NCI-H2029 (cell line): ENCODE results near the gene XIRP2.

Source experiments
- DNase-seq: peaks from one replicate; lab custom pipeline; 2025; lab: John Stamatoyannopoulos, UW

The XIRP2 gene

DNA sequence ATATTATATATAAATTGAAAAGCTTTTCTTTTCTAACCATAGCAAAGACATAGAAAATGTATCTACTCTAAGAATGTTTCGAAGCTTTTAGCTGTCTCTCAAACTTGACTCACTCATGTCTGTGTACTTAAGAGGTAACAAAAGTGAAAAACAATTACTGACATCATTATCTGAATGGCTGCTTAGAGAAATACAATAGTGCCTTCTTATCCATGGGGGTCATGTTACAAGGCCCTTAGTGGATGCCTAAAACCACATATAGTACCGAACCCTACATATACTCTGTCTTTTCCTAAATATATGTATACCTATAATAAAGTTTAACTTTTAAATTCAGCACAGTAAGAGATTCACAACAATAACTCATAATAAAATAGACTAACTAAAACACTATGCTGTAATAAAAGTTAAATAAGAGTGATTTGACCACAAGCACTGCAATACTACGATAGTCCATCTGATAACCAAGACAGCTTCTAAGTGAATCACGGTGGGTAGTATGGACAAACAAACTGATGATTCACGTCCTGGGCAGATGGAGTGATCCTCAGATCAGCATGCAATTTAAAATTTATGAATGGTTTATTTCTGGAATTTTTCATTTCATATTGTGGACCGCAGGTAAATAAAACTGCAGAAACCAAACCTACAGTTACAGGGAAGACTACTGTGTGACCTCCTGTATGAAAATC, 246.2 kb downstream of the XIRP2 start:
- DNase-seq, result no peak

- DNase-seq, result no peak
Observed at GRCh38 chr2:167135706-167136105, 247.4 kb downstream of the XIRP2 start.

GRCh38 chr2:167136879-167137596, 248.8 kb downstream of the XIRP2 start:
- DNase-seq, result no peak

DNA sequence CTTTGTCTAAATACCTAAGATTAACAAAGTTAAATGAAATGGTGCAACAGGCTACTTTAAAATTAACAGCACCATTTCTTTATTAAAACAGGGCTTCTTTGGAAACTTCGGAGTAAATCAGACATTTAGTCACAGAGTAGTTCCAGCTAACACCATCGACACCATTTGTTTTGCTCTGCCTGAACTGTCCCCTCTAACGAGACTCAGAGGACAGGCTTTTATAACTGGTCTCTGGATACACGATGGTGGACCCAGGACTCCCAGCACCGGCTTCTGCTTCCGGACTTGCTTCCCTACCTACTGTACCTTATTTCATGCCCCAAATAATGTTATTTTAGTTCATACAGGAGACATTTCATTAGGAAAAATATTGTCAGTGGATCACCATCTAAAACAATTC, 252.1 kb downstream of the XIRP2 start:
- DNase-seq, result no peak

DNA sequence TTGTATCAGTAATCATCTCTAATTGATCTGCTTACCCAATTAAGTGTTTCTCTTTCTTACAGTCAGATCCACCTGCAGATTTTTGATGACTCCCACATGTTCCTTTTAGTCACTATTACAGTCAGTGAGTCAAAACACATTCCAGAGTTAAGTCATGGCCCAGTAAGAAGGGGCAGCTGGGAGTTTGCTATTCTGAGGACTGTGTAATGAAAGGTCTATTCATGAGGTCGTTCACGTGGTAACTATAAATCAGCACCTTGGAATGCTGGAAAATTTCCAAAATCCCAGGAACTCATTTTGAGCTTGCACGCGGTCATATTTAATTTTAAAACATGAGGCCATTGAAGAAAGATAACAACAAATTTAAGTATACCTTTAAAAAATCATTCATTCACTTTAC, 252.5 kb downstream of the XIRP2 start:
- no peak for DNase-seq

GRCh38 chr2:167142554-167142953, 254.3 kb downstream of the XIRP2 start:
- DNase-seq, result no peak

- DNase-seq, result no peak
Observed at GRCh38 chr2:167144179-167144898, 256.1 kb downstream of the XIRP2 start.

DNA sequence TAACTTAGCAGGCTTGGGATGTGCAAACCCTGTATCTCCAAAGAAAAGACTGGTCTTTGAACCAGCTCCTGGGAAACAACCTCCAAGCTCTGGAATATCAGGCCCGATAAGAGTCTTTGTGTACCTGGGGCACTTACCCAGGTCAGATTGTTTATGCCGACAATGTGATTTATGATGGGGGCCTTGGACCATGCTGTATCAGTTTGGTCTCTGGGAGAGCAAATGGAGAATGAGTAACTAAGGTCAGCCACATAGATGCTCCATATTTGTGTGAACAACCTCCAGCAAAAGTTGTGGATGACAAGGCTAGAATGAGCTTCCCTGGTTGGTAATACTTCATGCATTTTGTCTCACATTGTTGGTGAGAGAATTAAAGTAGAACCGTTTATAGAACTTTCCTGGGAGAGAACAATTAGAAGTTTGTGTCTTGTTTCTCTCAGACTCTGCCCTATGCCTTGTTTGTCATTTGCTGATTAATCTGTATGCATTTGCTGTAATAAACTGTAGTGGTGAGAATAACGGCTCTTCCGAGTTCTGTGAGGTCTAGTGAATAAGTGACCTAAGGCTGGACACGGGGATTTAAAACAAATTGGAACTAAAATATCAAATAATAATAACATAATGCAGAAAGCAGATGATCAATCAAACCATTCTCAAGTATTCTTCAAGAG, 259.1 kb downstream of the XIRP2 start:
- no peak for DNase-seq

DNA sequence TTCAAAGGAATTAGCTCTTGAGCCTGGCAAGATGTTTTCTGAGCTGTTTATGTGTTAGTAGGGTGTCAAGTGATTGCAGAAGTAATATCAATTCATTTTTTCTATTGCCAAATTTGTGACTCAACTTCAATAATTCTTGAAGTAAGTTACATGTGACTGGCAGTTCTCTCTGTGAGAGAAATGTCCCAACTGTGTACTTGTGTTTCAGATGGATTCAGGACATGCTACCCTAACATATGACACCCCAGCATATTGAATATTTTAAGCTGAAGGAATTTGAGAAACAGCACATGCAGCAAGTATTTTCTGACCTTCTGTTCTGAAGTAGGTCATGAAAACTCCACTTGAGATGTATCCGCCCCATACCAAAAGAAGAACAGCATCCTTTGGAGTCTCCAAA, 263.6 kb downstream of the XIRP2 start:
- no peak for DNase-seq

GRCh38 chr2:167157523-167157922, 269.2 kb downstream of the XIRP2 start:
- DNase-seq, result no peak

GRCh38 chr2:167177196-167177595, 288.9 kb downstream of the XIRP2 start:
- no peak for DNase-seq

- DNase-seq, result no peak
Observed at GRCh38 chr2:167181134-167181533, 292.9 kb downstream of the XIRP2 start.

GRCh38 chr2:167181688-167182087, 293.4 kb downstream of the XIRP2 start:
- no peak for DNase-seq

DNA sequence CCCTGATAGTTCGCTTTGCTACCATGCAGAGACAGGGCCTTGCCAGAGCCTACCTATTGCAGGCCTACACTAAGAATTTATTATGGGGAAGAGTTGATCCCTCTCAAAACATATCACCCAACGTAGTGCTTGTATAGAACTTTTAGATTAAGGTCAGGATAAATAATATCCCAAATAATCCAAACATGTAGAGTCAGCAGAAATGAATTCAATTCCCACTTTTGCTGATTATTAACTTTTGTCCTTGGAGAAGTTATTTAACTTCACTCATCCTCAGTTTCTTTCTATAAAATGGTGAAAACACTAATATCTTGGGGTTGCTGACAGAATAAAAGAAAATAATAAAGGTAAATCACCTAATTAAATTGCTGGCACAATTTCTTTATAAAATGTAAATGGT, 294.1 kb downstream of the XIRP2 start:
- no peak for DNase-seq

DNA sequence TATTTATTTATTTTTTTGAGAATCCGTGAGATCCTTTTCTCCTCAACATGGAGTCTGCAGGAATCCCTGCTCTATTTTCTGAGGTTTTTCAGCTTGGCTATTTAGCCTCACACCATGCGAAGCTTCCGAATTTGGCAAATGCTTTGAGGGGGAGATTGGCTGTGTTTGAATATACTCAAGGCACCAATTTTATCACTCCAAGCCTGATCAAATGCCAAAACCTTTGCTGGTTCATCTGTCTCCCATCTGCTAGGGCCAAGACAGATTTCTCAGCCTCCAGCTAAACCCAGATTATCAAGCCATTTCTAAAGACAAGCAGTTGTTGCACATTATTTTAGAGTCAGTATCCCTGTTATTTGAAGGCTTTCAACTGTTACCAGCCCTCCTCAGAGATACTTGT, 295.7 kb downstream of the XIRP2 start:
- no peak for DNase-seq

- no peak for DNase-seq
Observed at GRCh38 chr2:167186465-167186864, 298.2 kb downstream of the XIRP2 start.

DNA sequence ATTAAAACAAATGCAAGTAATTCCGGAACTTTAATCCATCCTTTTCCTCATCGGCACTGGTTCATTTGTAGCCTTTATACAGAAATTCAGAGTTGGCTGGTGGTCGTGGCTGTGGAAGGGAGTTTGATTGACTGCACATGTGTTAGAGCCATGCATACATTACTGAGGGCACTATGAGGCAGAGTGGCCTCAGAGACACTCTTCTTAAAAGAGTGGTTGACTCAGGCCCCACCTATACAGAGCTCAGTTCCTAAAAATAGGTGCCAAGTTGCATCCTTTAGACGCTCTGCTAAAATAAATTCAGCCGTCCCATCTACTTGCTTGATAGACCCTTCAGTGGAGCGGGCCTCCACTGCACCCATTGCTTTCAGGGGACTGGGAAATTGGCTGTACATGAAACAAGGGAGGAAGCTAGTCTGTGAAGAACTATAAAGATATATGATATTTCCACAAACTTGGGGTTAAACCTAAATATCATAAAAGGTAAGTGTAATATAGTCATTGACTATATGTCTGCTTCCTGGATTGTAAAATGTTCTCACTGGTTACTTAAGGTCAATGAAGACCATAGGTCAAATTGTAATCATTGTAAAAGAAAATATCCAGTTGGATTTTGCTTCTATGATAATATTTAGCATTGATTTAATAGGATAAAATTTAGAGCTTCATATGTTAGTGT, 298.9 kb downstream of the XIRP2 start:
- no peak for DNase-seq

DNA sequence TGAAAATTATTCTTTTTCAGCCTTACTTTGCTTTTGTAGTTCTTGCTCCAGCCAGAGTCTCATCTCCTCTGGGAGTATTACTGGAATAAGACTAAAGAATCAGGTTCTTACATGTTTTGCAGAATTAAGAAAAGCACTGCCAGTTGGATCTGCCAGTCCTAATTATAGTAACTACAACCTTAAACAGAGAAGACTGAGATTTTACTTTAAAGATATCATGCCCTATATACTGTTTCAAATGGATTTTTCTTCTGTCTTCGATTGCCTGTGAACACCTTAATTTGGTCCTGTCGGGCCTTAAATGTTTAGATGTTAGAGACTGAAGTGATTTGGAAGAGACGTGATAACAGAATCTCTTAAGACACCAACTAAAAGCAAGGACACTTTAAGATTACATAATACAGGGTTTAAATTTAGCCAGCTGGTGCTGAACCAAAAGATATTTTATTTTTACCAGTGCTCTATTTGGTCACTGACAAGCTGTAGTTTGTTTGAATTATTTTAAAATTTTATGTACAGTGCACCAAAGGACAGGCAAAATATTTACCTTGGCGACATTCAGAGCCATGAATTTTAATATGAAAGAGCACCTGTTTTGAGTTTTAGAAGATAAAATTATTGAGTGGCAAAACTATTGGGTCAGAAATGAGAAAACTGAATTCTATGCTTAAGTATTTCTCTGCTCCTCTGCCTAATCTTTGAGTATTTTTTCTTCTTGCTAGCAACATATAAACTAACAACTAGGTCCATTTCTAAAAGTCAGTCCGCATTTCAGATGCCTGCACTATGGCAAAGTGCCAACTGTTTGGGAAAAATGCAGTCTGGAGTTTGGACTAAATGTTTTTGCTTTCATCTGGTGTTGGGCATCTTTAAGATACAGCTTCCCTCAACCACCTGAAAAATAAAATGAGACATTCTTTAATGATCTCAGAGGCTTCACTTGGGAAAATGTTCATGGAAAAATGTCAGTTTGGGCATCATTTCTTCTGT, 300.0 kb downstream of the XIRP2 start:
- DNase-seq, result no peak

DNA sequence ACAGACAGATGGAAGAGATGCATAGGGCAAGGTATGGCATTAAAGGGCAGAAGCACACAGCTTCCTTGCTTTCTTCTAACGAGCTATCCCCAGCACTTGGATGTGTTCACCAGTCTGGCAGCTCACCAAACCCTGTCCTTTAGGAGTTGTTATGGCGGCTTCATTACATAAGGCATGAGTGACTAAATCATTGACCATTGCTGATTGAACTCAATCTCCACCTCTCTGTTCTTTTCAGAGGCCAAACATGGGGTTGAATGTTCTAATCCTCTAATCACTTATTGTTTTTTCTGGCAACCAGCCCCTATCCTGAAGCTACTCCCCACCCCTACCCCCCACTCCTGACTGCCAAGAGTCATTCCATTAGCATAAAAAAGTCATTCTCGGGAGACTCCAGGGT, 301.8 kb downstream of the XIRP2 start:
- peak; percentile 24 for DNase-seq

GRCh38 chr2:167191588-167191987, 303.3 kb downstream of the XIRP2 start:
- no peak for DNase-seq

- no peak for DNase-seq
Observed at GRCh38 chr2:167192833-167193232, 304.6 kb downstream of the XIRP2 start.
